GM12892 (cell line): Measurements from ENCODE around the gene PHACTR3.

ENCODE experiments used
- DNase-seq: peaks from one replicate; pipeline ENCODE4 v3.0.0; 2011; ENCODE audit not compliant: insufficient read length
- FAIRE-seq: peaks from 2 replicates; lab custom pipeline; 2011; peaks lifted over from hg19 to GRCh38; lab: Jason Lieb, UNC
- POLR2A ChIP-seq: IDR thresholded peaks from 2 replicates; pipeline ENCODE4 v1.6.1; 2011; ENCODE audit warnings: low read depth, low read length, control low read depth
- POLR2AphosphoS5 ChIP-seq: IDR thresholded peaks from 2 replicates; pipeline ENCODE4 v1.6.1; 2011; ENCODE audit warnings: low read depth, low read length, control low read depth
- TAF1 ChIP-seq: IDR thresholded peaks from 2 replicates; pipeline ENCODE4 v1.6.1; 2011; ENCODE audit warnings: low read depth, mild to moderate bottlenecking, control low read depth, low read length, borderline replicate concordance

Gene PHACTR3

DNA sequence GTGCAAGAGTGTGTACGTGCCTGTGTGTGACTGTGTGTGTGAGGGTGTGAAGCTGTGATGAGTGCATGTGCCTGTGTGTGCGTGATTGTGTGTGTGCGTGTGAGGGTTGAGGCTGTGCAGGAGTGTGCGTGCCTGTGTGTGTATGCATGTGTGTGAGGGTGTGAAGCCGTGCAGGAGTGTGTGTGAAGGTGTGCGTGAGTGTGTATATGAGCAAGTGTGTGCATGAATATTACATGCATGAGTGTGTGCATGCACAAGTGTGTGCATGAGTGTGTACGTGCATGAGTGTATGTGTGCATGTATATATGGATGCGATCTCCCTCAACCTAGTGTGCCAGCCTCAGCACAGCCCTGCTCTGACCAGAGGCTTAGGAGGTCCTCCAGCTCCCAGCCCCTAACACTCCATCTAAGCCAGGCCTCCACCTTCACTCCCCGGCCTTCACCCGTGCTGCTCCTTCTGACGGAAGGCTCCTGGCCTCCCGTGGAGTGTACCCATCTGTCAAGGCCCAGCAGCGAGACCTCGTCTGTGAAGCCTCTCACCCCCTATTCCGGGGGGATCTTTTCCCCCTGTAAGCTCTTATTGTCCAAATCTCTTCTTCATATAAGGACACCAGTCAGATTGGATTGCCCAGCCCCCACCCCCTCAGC, 19.9 kb upstream of the PHACTR3 start:
- TF ChIP-seq POLR2A: no peak
- TF ChIP-seq TAF1: no peak
- no peak for TF ChIP-seq POLR2AphosphoS5
- FAIRE-seq (no peak), DNase-seq (no peak)

DNA sequence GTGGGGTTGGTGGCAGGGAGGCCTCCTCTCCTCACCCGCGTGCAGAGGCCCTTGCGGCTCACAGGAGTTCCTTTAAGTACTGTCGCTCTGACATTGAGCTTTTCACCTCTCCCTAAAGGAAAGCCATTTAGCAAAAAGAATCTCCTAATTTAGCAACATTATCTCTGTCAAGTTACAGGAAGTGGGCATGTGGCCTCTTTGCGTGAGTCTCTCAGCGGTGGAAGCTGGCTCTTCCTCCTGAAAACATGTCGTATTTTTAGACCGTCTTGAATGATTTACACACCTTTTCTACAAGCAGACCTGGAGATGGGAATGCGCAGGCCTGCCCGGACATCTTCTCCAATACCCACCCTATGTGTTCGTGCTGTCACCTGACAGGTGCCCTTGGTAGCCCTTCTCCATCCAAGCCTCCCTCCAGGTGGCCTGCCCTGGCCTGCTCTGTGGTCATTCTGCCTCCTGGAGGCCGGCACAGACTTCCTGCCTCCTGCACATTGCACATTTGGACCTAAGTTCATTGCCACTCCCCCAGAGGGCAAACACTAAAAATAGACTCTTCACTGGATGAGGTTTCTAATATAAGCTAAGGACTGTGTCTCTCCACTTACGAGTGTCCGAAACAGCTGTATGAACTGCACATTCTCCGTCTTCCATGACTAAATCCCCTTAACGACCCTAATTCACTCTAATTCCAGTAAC, 18.5 kb upstream of the PHACTR3 start:
- DNase-seq (no peak), FAIRE-seq (no peak)
- TF ChIP-seq TAF1: no peak
- TF ChIP-seq POLR2A: no peak
- no peak for TF ChIP-seq POLR2AphosphoS5

DNA sequence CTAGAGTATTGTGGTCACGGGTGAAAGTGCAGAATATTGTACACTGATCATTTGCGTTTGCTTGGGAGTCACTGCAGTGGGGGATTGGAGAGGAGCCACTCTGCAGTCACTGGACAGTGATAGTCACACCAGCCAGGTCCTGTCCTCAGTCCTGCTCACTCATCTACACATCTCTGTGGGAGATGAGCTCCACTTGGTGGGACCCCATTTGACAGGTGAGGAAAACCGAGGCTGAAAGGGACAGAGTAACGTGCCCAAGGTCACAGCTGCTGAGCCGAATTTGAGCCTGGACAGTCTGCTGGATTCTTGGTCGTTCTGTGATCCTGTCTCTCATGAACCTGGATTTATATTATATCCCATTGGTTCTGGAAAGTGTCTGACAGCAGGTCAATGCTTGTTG, 17.7 kb upstream of the PHACTR3 start:
- TF ChIP-seq POLR2AphosphoS5 (no peak), POLR2A (no peak), TAF1 (no peak)
- no peak for FAIRE-seq
- DNase-seq: no peak

DNA sequence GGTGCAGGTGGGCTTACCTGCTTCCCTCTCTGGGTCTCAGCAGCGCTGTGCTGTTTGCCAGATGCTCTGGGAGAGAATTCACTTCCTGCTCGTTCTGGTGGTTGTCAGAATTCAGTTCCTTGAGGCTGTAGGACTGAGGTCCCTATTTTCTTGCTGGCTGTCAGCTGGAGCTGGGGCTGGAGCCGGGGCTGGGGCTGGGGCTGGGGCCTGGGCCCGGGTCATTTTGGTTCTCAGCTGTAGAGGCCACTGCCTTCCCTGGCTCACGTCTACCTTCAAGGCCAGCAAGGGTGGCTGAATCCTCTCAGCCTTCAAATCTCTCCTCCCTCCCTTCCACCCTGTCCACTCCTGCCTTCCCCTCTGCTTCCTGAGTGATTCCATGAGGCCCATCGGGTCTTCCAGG, 16.8 kb upstream of the PHACTR3 start:
- TF ChIP-seq POLR2AphosphoS5 (no peak), POLR2A (no peak), TAF1 (no peak)
- FAIRE-seq (no peak), DNase-seq (no peak)

DNA sequence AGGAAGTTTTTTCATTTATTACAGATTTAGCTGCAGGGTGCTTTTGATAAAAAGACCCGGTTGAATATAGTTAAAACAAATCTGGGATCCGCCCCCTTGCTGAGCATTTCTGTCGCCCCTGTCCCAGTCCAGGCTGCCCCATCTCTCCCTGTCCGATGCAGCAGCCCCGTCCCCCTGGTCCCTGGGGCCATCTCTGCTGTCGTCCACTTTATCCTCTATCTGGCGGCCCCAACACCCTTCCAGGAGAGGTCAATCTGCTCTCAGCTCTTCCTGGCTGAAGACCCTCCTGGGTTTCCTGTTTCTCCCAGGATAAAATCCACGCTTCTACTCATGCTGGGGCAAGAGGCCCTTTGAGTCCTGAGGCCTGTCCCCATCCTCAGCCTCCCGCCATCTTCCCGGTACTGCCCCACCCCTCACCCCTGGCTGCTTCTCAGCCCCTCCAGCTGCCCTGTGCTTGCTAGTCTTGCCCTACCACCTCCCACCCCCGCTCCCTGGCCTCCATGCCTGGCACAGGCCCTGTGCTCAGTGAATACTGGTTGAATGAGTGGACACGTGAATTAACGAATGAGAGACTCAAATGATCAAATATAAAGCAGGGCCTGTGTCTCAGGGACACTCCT, 16.0 kb upstream of the PHACTR3 start:
- FAIRE-seq (no peak), DNase-seq (no peak)
- TF ChIP-seq TAF1 (no peak), POLR2AphosphoS5 (no peak), POLR2A (no peak)

DNA sequence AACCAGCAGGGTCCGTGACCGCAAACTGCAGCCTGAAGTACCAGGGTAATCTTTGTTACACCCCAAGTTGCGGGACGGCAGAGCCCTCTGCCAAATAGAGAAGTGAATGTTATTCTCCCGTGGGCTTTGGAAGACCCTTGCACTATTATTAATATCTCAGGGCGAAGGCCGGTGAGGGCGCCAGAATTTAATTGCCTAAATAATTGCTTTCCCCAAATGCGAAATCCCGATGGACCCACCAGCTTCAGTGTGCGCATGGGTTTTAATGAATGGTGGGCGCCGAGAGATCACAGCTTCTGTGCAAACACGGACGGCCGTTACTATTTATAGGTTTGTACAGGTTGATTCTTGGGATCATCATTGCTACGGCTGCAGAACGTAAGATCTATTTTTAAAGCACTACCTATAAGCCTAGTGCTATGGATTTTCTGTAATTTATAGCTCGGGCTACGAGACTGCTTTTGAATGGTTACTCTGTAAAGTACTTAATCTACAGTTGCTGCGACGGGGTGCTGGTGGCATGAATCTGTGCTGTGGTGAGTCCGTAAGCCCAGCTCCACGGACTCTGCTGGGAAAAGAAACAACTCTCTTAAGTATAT, 15.2 kb upstream of the PHACTR3 start:
- FAIRE-seq (no peak), DNase-seq (no peak)
- TF ChIP-seq POLR2AphosphoS5 (no peak), POLR2A (no peak), TAF1 (no peak)

DNA sequence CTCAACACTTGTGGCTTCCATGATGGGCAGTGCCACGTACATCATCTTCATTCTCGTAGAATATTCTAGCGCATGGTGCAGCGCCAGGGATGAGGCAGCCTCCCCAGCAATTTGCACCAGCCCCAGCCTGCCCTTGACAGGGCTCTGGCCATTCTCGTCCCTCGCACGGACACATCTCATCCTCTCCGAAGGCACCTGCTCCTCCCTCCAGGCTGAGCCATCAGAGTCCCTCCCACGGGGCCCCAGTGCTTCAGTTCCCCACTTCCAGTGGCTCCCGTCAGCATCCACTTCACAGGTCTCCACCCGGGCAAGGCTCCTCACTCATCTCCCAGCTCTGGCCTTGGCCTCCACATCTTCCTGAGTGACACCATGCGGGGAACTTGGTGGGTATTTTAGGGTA, 13.3 kb upstream of the PHACTR3 start:
- DNase-seq (no peak), FAIRE-seq (no peak)
- no peak for TF ChIP-seq POLR2AphosphoS5
- TF ChIP-seq POLR2A: no peak
- TF ChIP-seq TAF1: no peak

DNA sequence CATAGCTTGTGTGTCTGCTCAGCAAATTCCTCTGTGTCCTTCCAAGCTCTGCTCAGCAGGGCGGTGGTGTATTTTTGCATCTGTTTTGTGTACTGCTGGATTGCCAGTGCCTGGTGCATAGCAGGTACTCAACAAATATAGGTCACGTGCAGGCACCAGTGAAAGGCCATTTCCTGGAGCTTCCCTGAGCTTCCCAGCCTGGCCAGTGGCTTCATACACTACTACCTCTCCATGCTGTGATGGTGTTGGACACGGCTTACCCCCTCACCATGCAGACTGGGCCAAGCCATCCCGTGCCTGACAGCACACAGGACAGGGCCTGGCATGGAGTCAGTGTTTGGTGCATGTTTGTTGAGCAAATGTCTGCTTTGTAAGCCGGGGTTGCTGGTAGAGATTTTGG, 7.7 kb upstream of the PHACTR3 start:
- DNase-seq (no peak), FAIRE-seq (no peak)
- TF ChIP-seq POLR2A (no peak), TAF1 (no peak), POLR2AphosphoS5 (no peak)

DNA sequence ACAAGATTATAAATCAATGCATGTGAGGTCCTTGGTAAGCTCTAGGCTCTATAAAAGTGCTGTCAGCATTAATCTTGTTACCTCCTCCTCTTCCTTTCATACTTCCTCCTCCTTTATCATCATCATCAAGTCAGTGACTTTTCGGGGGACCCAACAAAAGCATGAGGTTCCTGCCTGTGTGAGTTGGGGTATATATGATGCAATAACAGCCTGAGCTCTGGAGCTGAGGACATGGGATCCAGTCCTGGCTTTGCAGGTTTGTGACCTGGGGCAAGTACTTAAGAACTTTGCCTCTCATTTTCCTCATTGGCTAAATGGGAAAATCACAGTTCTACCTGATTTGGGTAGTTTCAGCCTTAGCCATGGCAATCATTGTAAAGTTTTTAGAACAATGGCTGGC, 7.1 kb upstream of the PHACTR3 start:
- DNase-seq (no peak), FAIRE-seq (no peak)
- TF ChIP-seq POLR2A: no peak
- no peak for TF ChIP-seq POLR2AphosphoS5
- no peak for TF ChIP-seq TAF1

DNA sequence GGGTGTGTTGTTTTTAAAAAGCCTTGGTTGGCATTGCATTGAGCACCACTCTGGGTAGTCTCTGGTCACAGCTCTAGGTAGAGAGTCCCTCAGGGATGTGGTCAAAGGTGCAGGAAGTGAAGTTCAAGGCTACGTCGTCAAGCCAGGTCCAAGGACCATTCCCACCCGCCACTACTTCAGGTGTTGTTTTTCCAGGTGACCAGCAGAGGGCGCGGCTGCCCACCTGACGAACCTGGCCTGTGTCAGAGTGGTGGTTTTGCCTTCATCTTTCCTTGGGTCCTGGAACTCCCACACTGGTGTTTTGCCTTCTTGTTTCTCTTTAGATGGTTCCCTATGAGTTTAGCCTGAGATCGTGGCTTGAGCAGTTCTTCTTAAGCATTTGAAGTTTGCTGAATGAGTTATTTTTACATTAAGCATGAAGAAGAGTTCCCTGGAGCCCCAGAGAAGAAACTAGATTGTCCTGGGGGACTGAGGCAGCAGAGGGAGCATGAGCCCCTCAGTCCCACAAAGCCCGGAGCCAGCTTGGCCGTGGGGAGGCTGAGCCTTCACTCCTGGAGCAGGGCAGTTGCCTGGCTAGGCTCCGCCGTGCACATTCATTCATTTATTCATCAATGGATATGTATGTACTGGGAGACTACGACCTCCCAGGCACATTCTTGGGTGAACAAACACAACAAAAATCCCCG, 5.6 kb upstream of the PHACTR3 start:
- FAIRE-seq: peak; percentile 74
- no peak for TF ChIP-seq TAF1
- no peak for TF ChIP-seq POLR2A
- no peak for TF ChIP-seq POLR2AphosphoS5

DNA sequence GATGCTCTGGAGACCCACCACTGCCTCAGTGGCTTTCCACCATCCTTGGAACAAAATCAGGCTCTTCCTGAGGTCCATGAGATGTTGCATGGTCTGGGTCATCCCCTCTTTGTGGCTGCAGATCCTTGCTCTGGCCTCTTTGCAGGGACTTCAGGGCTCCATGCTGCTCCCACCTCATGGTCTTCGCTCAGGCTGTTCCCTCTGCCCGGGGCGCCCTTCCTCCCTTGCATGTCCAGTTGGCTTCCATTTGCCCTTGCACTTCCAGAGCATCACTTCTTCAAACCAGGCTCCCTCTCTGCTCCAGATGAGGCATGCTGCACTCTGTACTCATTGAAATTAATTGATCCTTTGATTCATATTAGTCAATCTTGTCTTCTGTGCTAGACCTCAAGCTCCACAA, 4.4 kb upstream of the PHACTR3 start:
- DNase-seq: no peak
- no peak for TF ChIP-seq POLR2A
- no peak for TF ChIP-seq TAF1
- no peak for TF ChIP-seq POLR2AphosphoS5
- FAIRE-seq: no peak

More for the DNA sequence above, 5.6 kb upstream of the PHACTR3 start:
- DNase-seq: peak; percentile 57
